K562 (cell line): Measurements from ENCODE around the gene TECPR2. TPM values are rescaled to one million over a fixed set of nuclear protein-coding genes. Genes with fewer than 3 reads are reported as not detected.
A peak's percentile ranks its signal among the peaks of the same experiment; 100 is the strongest.

Experiments used
- ESRRA ChIP-seq: fragments of 450-650 bp; IDR thresholded peaks from 2 replicates; pipeline ENCODE4 v1.6.1; 2014; ENCODE audit warnings: low read depth, mild to moderate bottlenecking, moderate library complexity, borderline replicate concordance
- HIVEP1 ChIP-seq: fragments of 250-450 bp; sonication (Bioruptor Pico); IDR thresholded peaks from 2 replicates; pipeline ENCODE4 v1.4.0; 2020; ENCODE audit warnings: mild to moderate bottlenecking
- HMG20B ChIP-seq: fragments of 250-450 bp; sonication (Bioruptor Pico); IDR thresholded peaks from 2 replicates; pipeline ENCODE4 v1.5.0; 2021; ENCODE audit warnings: mild to moderate bottlenecking
- HNRNPK ChIP-seq: fragments of 200-400 bp; formaldehyde crosslinking; IDR thresholded peaks from one replicate; pipeline ENCODE4 v1.6.1; 2018; ENCODE audit warnings: mild to moderate bottlenecking, low read depth, low read length; ENCODE audit not compliant: poor library complexity, severe bottlenecking
- IFI16 ChIP-seq: fragments of 250-450 bp; sonication (Bioruptor Pico); IDR thresholded peaks from 2 replicates; pipeline ENCODE4 v2.1.2; 2022; ENCODE audit warnings: mild to moderate bottlenecking, inconsistent platforms
- PCBP1 ChIP-seq: fragments of 200-400 bp; formaldehyde crosslinking; IDR thresholded peaks from 2 replicates; pipeline ENCODE4 v1.6.1; 2018; ENCODE audit warnings: mild to moderate bottlenecking, low read depth, low read length; ENCODE audit not compliant: poor library complexity, severe bottlenecking
- RBM22 ChIP-seq: fragments of 200-400 bp; formaldehyde crosslinking; IDR thresholded peaks from 2 replicates; pipeline ENCODE4 v1.6.1; 2018; ENCODE audit warnings: low read length, low read depth; ENCODE audit not compliant: poor library complexity, severe bottlenecking
- SAFB2 ChIP-seq: fragments of 200-400 bp; formaldehyde crosslinking; IDR thresholded peaks from 2 replicates; pipeline ENCODE4 v1.6.1; 2018; ENCODE audit warnings: borderline replicate concordance, low read length, low read depth, moderate library complexity; ENCODE audit not compliant: severe bottlenecking
- SMARCA5 ChIP-seq: fragments of 450-650 bp; IDR thresholded peaks from 2 replicates; pipeline ENCODE4 v1.6.1; 2016
- SUPT5H ChIP-seq: fragments of 450-650 bp; IDR thresholded peaks from 2 replicates; pipeline ENCODE4 v1.6.1; 2016
- TRIM28 ChIP-seq: fragments of 450-650 bp; IDR thresholded peaks from 2 replicates; pipeline ENCODE4 v1.6.1; 2017
- ZBTB1 ChIP-seq: sonication (generic); formaldehyde crosslinking; IDR thresholded peaks from 2 replicates; pipeline ENCODE4 v1.8.1; 2023; ENCODE audit warnings: missing genetic modification reagents, low read depth, mild to moderate bottlenecking, borderline replicate concordance
- ZNF184 ChIP-seq: sonication (generic); formaldehyde crosslinking; IDR thresholded peaks from 2 replicates; pipeline ENCODE4 v1.5.0; 2020; ENCODE audit warnings: missing genetic modification reagents
- polyA plus RNA-seq, 8 experiments: library from polyadenylated mRNA; depleted of rRNA in 4 of 8; stranded (reverse) in 5 of 8; unstranded in 3 of 8; fragments of >200 nt; fragmentation: Nextera tagmentation in 2 of 8; fragmentation: Illumina TruSeq in 1 of 8; extraction: Ambion mirVana in 2 of 8; extraction: Trizol in 1 of 8; gene quantifications; 2 replicates each; pipeline versions ENCODE4 v1.2.1 to v1.2.3, GENCODE V29; 2011 to 2014; ENCODE audit warnings: inconsistent platforms in 1 of 8, missing spikeins in 1 of 8
- total RNA-seq, 7 experiments: library from RNA; depleted of rRNA in 6 of 7; stranded (reverse); fragments of >200 nt in 6 of 7; fragmentation: Illumina TruSeq in 2 of 7; extraction: Trizol in 2 of 7; gene quantifications; 2 replicates each; pipeline versions ENCODE4 v1.2.1 to v1.2.3, GENCODE V29; 2011 to 2021; ENCODE audit warnings: low replicate concordance in 1 of 7
- TF ChIP-seq, protein P1 (sequence below): sonication (generic); formaldehyde crosslinking; IDR thresholded peaks from 2 replicates; pipeline ENCODE4 v1.8.0; 2022; ENCODE audit warnings: mild to moderate bottlenecking, missing genetic modification reagents, borderline replicate concordance
- TF ChIP-seq, protein P2 (sequence below): fragments of 250-450 bp; sonication (Bioruptor Pico); IDR thresholded peaks from 2 replicates; pipeline ENCODE4 v1.8.0; 2021; ENCODE audit warnings: borderline replicate concordance, mild to moderate bottlenecking, moderate library complexity; ENCODE audit not compliant: poor library complexity, severe bottlenecking
- TF ChIP-seq, protein P3 (sequence below): fragments of 450-650 bp; IDR thresholded peaks from 2 replicates; pipeline ENCODE4 v1.6.1; 2016; ENCODE audit warnings: mild to moderate bottlenecking
- TF ChIP-seq, protein P4 (sequence below): fragments of 250-450 bp; sonication (Bioruptor Pico); IDR thresholded peaks from 2 replicates; pipeline ENCODE4 v1.5.0; 2021
- TF ChIP-seq, protein P5 (sequence below): conservative IDR thresholded peaks from 2 replicates; pipeline ENCODE4 v1.6.1; 2011; ENCODE audit warnings: low read depth, mild to moderate bottlenecking, low read length; ENCODE audit not compliant: control insufficient read depth
- TF ChIP-seq, protein P6 (sequence below): fragments of 250-450 bp; sonication (Bioruptor Pico); IDR thresholded peaks from 2 replicates; pipeline ENCODE4 v1.5.0; 2021

The TECPR2 gene
- total and polyA plus RNA-seq, 9 of the 15 experiments (the other 6 are each of a cell fraction or from before 2014, with no cell fraction given): 0.04 to 3.0 (median 0.83) TPM

DNA sequence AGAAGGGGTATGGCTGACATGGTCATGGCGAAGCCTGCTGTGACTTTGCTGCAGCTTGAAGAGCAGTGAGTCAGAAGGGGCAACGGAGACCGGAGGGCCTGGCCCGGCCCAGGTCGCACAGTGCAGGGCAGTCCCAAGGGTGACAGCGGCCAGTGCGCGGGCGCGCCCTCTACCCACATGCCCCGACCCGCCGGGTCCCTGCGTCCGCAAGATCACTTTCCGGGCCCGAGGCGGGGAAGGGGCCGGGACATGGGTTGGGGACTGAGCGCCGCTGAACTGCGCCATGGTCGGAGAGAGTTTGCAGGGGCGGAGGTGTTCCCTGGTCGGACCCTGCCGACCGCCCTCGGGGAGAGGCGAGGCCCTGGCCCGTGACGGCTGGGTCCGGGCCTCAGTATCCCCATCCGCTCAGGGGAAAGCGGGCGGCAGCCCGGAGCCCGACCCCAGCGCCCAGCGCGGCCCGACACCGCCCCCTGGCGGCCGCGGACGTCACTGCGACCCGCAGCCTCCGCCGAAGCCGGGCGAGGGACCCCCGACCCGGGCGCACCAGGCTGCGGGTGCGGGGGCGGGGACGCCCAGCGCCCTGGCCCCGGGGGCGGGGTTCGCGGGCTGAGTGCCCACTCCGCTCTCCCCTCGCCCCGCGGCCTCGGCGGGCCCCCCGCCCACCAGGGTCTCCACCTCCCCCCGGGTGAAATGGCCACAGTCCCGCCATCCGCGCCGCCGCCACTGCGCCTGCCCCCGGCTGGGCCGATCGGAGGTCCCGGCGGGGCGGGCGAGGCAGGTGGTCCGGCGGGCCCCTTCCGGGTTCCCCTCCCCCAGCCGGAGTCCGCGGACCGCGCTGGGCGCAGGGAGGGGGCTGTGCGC is 154.0 kb downstream of the TECPR2 start (continued):
- TF ChIP-seq, protein P1, sequence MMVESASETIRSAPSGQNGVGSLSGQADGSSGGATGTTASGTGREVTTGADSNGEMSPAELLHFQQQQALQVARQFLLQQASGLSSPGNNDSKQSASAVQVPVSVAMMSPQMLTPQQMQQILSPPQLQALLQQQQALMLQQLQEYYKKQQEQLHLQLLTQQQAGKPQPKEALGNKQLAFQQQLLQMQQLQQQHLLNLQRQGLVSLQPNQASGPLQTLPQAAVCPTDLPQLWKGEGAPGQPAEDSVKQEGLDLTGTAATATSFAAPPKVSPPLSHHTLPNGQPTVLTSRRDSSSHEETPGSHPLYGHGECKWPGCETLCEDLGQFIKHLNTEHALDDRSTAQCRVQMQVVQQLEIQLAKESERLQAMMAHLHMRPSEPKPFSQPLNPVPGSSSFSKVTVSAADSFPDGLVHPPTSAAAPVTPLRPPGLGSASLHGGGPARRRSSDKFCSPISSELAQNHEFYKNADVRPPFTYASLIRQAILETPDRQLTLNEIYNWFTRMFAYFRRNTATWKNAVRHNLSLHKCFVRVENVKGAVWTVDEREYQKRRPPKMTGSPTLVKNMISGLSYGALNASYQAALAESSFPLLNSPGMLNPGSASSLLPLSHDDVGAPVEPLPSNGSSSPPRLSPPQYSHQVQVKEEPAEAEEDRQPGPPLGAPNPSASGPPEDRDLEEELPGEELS: no peak
- TF ChIP-seq ZBTB1 (CRISPR knock-in tag) (no peak), HNRNPK (no peak), SUPT5H (no peak), ZNF184 (CRISPR knock-in tag) (no peak), PCBP1 (no peak), RBM22 (no peak), TRIM28 (no peak), SMARCA5 (no peak), HMG20B (CRISPR knock-in tag) (no peak), HIVEP1 (CRISPR knock-in tag) (no peak), IFI16 (CRISPR knock-in tag) (no peak), SAFB2 (no peak), ESRRA (no peak)
- TF ChIP-seq, protein P2, sequence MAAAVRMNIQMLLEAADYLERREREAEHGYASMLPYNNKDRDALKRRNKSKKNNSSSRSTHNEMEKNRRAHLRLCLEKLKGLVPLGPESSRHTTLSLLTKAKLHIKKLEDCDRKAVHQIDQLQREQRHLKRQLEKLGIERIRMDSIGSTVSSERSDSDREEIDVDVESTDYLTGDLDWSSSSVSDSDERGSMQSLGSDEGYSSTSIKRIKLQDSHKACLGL (CRISPR knock-in tag): no peak
- TF ChIP-seq, protein P3, sequence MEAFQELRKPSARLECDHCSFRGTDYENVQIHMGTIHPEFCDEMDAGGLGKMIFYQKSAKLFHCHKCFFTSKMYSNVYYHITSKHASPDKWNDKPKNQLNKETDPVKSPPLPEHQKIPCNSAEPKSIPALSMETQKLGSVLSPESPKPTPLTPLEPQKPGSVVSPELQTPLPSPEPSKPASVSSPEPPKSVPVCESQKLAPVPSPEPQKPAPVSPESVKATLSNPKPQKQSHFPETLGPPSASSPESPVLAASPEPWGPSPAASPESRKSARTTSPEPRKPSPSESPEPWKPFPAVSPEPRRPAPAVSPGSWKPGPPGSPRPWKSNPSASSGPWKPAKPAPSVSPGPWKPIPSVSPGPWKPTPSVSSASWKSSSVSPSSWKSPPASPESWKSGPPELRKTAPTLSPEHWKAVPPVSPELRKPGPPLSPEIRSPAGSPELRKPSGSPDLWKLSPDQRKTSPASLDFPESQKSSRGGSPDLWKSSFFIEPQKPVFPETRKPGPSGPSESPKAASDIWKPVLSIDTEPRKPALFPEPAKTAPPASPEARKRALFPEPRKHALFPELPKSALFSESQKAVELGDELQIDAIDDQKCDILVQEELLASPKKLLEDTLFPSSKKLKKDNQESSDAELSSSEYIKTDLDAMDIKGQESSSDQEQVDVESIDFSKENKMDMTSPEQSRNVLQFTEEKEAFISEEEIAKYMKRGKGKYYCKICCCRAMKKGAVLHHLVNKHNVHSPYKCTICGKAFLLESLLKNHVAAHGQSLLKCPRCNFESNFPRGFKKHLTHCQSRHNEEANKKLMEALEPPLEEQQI: no peak
- TF ChIP-seq, protein P4, sequence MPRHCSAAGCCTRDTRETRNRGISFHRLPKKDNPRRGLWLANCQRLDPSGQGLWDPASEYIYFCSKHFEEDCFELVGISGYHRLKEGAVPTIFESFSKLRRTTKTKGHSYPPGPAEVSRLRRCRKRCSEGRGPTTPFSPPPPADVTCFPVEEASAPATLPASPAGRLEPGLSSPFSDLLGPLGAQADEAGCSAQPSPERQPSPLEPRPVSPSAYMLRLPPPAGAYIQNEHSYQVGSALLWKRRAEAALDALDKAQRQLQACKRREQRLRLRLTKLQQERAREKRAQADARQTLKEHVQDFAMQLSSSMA (CRISPR knock-in tag): no peak
- TF ChIP-seq, protein P5, sequence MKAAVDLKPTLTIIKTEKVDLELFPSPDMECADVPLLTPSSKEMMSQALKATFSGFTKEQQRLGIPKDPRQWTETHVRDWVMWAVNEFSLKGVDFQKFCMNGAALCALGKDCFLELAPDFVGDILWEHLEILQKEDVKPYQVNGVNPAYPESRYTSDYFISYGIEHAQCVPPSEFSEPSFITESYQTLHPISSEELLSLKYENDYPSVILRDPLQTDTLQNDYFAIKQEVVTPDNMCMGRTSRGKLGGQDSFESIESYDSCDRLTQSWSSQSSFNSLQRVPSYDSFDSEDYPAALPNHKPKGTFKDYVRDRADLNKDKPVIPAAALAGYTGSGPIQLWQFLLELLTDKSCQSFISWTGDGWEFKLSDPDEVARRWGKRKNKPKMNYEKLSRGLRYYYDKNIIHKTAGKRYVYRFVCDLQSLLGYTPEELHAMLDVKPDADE: 0 out of 2 replicates have a peak, but pooled peaks have one; percentile 31
- TF ChIP-seq, protein P6, sequence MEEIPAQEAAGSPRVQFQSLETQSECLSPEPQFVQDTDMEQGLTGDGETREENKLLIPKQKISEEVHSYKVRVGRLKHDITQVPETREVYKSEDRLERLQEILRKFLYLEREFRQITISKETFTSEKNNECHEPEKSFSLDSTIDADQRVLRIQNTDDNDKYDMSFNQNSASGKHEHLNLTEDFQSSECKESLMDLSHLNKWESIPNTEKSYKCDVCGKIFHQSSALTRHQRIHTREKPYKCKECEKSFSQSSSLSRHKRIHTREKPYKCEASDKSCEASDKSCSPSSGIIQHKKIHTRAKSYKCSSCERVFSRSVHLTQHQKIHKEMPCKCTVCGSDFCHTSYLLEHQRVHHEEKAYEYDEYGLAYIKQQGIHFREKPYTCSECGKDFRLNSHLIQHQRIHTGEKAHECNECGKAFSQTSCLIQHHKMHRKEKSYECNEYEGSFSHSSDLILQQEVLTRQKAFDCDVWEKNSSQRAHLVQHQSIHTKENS (CRISPR knock-in tag): no peak
